GM19351 (cell line): ENCODE measurements around the gene DEPDC1.
"Not testable (repeated sequence)": the region's sequence is repeated elsewhere in the genome, so short reads cannot be mapped to it uniquely, and the experiment has no call there.

Source experiments
- ATAC-seq: cut with Tn5 transposase; IDR thresholded peaks from one replicate; pipeline ENCODE4 v1.9.1; 2021; ENCODE audit warnings: mild to moderate bottlenecking, moderate library complexity; ENCODE audit not compliant: unreplicated experiment

Gene DEPDC1

GRCh38 chr1:68496680-68497357 is at the start of gene DEPDC1:
TSS of gene DEPDC1 (minus strand) at chr1:68497082. CDS start at chr1:68496999, 83 bp downstream.
- peak; percentile 89 for ATAC-seq

GRCh38 chr1:68544651-68545050 is 47.8 kb upstream of the DEPDC1 start:
- no peak for ATAC-seq

- peak; percentile 47 for ATAC-seq
These were observed 45.7 kb upstream of the DEPDC1 start for GRCh38 chr1:68542586-68542985.

GRCh38 chr1:68538941-68539340 is 42.1 kb upstream of the DEPDC1 start:
- no peak for ATAC-seq

GRCh38 chr1:68528243-68528642 is 31.4 kb upstream of the DEPDC1 start:
- no peak for ATAC-seq

GRCh38 chr1:68525781-68526180 is 28.9 kb upstream of the DEPDC1 start:
- ATAC-seq, result no peak

- ATAC-seq, result no peak
These were observed 24.4 kb upstream of the DEPDC1 start for GRCh38 chr1:68521286-68521685.

- ATAC-seq, result no peak
These were observed 19.2 kb upstream of the DEPDC1 start for GRCh38 chr1:68516066-68516465.

- no peak for ATAC-seq
These were observed 14.4 kb upstream of the DEPDC1 start for GRCh38 chr1:68511254-68511653.

- no peak for ATAC-seq
These were observed 9.5 kb upstream of the DEPDC1 start for GRCh38 chr1:68506386-68506785.

- ATAC-seq, result no peak
These were observed 6.2 kb upstream of the DEPDC1 start for GRCh38 chr1:68503085-68503484.

GRCh38 chr1:68497358-68497698 is 446 bp upstream of the DEPDC1 start:
- no peak for ATAC-seq

GRCh38 chr1:68495968-68496679 is 758 bp downstream of the DEPDC1 start:
- ATAC-seq, result peak; percentile 30

GRCh38 chr1:68495532-68495931 is 1.4 kb downstream of the DEPDC1 start:
- ATAC-seq, result no peak

- ATAC-seq, result no peak
These were observed 3.7 kb downstream of the DEPDC1 start for GRCh38 chr1:68493193-68493592.

GRCh38 chr1:68492255-68492654 is 4.6 kb downstream of the DEPDC1 start:
- not testable (repeated sequence) for ATAC-seq

- no peak for ATAC-seq
These were observed 6.7 kb downstream of the DEPDC1 start for GRCh38 chr1:68490046-68490651.

GRCh38 chr1:68485431-68486022 is 11.4 kb downstream of the DEPDC1 start:
- ATAC-seq, result no peak

GRCh38 chr1:68484618-68485017 is 12.3 kb downstream of the DEPDC1 start:
- ATAC-seq, result no peak

- no peak for ATAC-seq
These were observed 15.8 kb downstream of the DEPDC1 start for GRCh38 chr1:68481041-68481440.

GRCh38 chr1:68479501-68479900 is 17.4 kb downstream of the DEPDC1 start:
- ATAC-seq, result no peak

- ATAC-seq, result no peak
These were observed 18.2 kb downstream of the DEPDC1 start for GRCh38 chr1:68478662-68479061.
